OCI-LY1 (cell line): Measurements from ENCODE around the gene MLLT6.

ENCODE experiments used
- H2AFZ ChIP-seq: fragments of 200-600 bp; sonication (generic), shearing (Covaris generic); 2 replicates; pipeline ENCODE4 v1.6.0; 2014; ENCODE audit warnings: antibody characterized with exemption, mild to moderate bottlenecking, low read length
- H3F3A ChIP-seq: fragments of 200-600 bp; sonication (generic), shearing (Covaris generic); 2 replicates; pipeline ENCODE4 v1.6.0; 2014; ENCODE audit warnings: mild to moderate bottlenecking, antibody characterized with exemption, low read length, moderate library complexity; ENCODE audit not compliant: insufficient read depth
- H3K27ac ChIP-seq: fragments of 200-600 bp; sonication (generic); 2 replicates; pipeline ENCODE4 v1.5.1; 2014; ENCODE audit warnings: low read length, mixed run types, mild to moderate bottlenecking, low read depth; ENCODE audit not compliant: poor library complexity, severe bottlenecking
- H3K27me3 ChIP-seq: fragments of 200-600 bp; sonication (generic); 2 replicates; pipeline ENCODE4 v1.6.0; 2014; ENCODE audit warnings: antibody characterized with exemption, mild to moderate bottlenecking, low read length, moderate library complexity; ENCODE audit not compliant: insufficient read depth
- H3K36me3 ChIP-seq: fragments of 200-600 bp; sonication (generic); 2 replicates; pipeline ENCODE4 v1.6.1; 2014; ENCODE audit warnings: mild to moderate bottlenecking, antibody characterized with exemption, low read length, moderate library complexity, mixed read lengths; ENCODE audit not compliant: insufficient read depth
- H3K4me1 ChIP-seq: fragments of 200-600 bp; sonication (generic); 2 replicates; pipeline ENCODE4 v1.5.1; 2014; ENCODE audit warnings: mild to moderate bottlenecking, low read length, moderate library complexity; ENCODE audit not compliant: insufficient read depth, severe bottlenecking
- H3K4me2 ChIP-seq: fragments of 200-600 bp; sonication (generic), shearing (Covaris generic); 2 replicates; pipeline ENCODE4 v1.6.1; 2014; ENCODE audit warnings: low read length
- H3K4me3 ChIP-seq: fragments of 200-600 bp; sonication (generic); 2 replicates; pipeline ENCODE4 v1.5.1; 2014; ENCODE audit warnings: low read length, low read depth, mild to moderate bottlenecking, mixed read lengths; ENCODE audit not compliant: poor library complexity, severe bottlenecking
- H3K79me2 ChIP-seq: fragments of 200-600 bp; shearing (Covaris generic); 2 replicates; pipeline ENCODE4 v1.6.1; 2016; ENCODE audit warnings: mixed run types, low read length, mixed read lengths; ENCODE audit not compliant: insufficient read depth
- H3K9ac ChIP-seq: fragments of 200-600 bp; sonication (generic), shearing (Covaris generic); 2 replicates; pipeline ENCODE4 v1.6.1; 2014; ENCODE audit warnings: mild to moderate bottlenecking, low read length, mixed read lengths
- H3K9me2 ChIP-seq: fragments of 200-600 bp; sonication (generic), shearing (Covaris generic); 2 replicates; pipeline ENCODE4 v1.6.1; 2014; ENCODE audit warnings: low read depth, mild to moderate bottlenecking, low read length, mixed read lengths
- H3K9me3 ChIP-seq: fragments of 200-600 bp; shearing (Covaris generic); 2 replicates; pipeline ENCODE4 v1.6.1; 2014; ENCODE audit warnings: low read length, mixed read lengths
- H4K20me1 ChIP-seq: fragments of 200-600 bp; sonication (generic), shearing (Covaris generic); 2 replicates; pipeline ENCODE4 v1.6.0; 2016; ENCODE audit warnings: mild to moderate bottlenecking, low read length; ENCODE audit not compliant: insufficient read depth
- CTCF ChIP-seq: fragments of 200-600 bp; sonication (generic), shearing (Covaris generic); IDR thresholded peaks from 2 replicates; pipeline ENCODE4 v1.5.1; 2017; ENCODE audit warnings: mild to moderate bottlenecking, antibody characterized with exemption, low read length, moderate library complexity, mixed read lengths
- EZH2 ChIP-seq: fragments of 200-600 bp; sonication (generic), shearing (Covaris generic); IDR thresholded peaks from 2 replicates; pipeline ENCODE4 v1.8.0; 2017; ENCODE audit warnings: borderline replicate concordance, mixed run types, mild to moderate bottlenecking, antibody characterized with exemption, low read length, moderate library complexity, mixed read lengths

Gene MLLT6

DNA sequence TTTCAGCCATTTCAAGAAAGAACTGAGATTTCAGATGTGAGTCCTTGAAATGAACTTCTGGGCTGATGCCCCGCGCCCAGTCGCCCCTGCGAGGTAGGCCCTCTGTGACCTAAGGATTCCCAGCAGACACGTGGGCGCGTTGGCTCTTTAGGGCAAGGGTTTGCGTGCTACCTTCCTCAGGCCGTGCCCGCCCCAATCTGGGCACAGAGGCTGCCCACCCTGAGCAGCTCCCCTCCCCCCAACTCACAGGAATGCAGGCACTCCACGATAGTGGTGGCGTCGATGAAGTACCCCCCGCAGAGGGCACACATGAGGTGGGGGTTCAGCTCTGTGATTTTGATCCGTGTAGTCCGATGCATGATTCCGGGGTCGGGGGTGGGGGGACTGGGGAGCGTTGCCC is 35.0 kb downstream of the MLLT6 start:
- H3K9ac ChIP-seq = no peak overlapping the region
- no peaks in the 10 kb centered on the region for H3K9me3 ChIP-seq
- peaks cover 11% of the 10 kb centered on the region for H3K4me1 ChIP-seq
- no peak overlapping the region for H3K27ac ChIP-seq
- no peak overlapping the region for H2AFZ ChIP-seq
- no peaks in the 10 kb centered on the region for H4K20me1 ChIP-seq
- H3K36me3 ChIP-seq = no peaks in the 10 kb centered on the region
- TF ChIP-seq EZH2 = no peak
- TF ChIP-seq CTCF = no peak
- H3K79me2 ChIP-seq = no peaks in the 10 kb centered on the region
- no peak overlapping the region for H3K4me2 ChIP-seq
- H3K9me2 ChIP-seq = no peaks in the 10 kb centered on the region
- no peak overlapping the region for H3K4me3 ChIP-seq
- peaks cover 11% of the 10 kb centered on the region; the same call in 1 of the 2 replicates for H3K27me3 ChIP-seq
- no peaks in the 10 kb centered on the region for H3F3A ChIP-seq

DNA sequence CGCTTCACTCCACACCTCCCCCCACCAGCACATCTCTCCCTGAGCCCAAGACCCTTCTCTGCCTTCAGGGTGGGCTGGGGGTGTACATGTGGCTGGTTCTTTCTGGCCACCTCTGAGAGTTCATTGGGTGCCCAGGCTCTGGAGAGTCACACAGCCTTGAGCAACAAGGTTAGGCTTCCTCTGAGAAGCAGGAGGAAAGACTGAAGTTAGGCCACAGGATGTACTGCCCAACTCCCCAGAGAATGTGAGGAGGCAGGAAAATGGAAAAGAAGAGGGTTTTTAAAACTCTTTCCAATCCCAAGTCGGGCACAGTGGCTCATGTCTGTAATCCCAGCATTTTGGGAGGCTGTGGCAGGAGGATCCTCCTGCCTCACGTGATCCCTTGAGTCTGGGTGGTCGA is 35.7 kb downstream of the MLLT6 start:
- H3K27me3 ChIP-seq = peaks cover 9% of the 10 kb centered on the region; the same call in 1 of the 2 replicates
- TF ChIP-seq EZH2 = no peak
- no peak for TF ChIP-seq CTCF
- no peaks in the 10 kb centered on the region for H3K79me2 ChIP-seq
- no peak overlapping the region for H3K9ac ChIP-seq
- no peak overlapping the region for H2AFZ ChIP-seq
- no peaks in the 10 kb centered on the region for H3F3A ChIP-seq
- peaks cover 15% of the 10 kb centered on the region for H3K4me1 ChIP-seq
- no peak overlapping the region for H3K4me3 ChIP-seq
- no peaks in the 10 kb centered on the region for H3K9me3 ChIP-seq
- H3K36me3 ChIP-seq = no peaks in the 10 kb centered on the region
- no peak overlapping the region for H3K27ac ChIP-seq
- no peaks in the 10 kb centered on the region for H4K20me1 ChIP-seq
- no peak overlapping the region for H3K4me2 ChIP-seq
- no peaks in the 10 kb centered on the region for H3K9me2 ChIP-seq

DNA sequence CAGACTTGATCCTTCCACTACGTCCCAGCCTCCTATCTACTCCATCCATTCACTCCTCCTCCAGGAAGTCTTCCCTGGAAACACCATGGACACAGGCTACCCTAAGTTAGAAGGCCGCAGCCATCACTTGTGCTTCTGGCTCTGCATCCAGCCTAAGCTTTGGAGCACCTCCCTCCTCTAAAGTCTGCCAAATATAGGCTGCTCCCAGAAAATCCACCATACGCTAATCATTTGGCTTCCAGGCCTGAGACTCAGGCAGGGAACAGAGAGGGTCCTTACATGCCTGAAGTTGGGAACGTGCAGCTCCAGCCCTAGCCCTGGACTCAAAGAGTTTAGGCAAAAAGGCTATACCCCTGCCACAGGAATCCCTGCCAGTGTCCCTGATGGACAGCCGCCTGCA is 36.4 kb downstream of the MLLT6 start:
- Histone ChIP-seq H3K9me2 (no peaks in the 10 kb centered on the region), H3K79me2 (no peaks in the 10 kb centered on the region), H3K27ac (no peak overlapping the region), H3F3A (no peaks in the 10 kb centered on the region), H3K9ac (no peak overlapping the region), H4K20me1 (no peaks in the 10 kb centered on the region), H2AFZ (no peak overlapping the region), H3K4me2 (no peak overlapping the region), H3K4me3 (no peak overlapping the region), H3K9me3 (no peaks in the 10 kb centered on the region), H3K27me3 (peaks cover 7% of the 10 kb centered on the region; the same call in 1 of the 2 replicates), H3K36me3 (no peaks in the 10 kb centered on the region), H3K4me1 (peaks cover 21% of the 10 kb centered on the region)
- TF ChIP-seq EZH2 = no peak
- no peak for TF ChIP-seq CTCF
